GM19455 (cell line): ENCODE data around the gene PTPN14.
"Not testable (repeated sequence)": the region's sequence is repeated elsewhere in the genome, so short reads cannot be mapped to it uniquely, and the experiment has no call there.

Source experiments
- ATAC-seq: cut with Tn5 transposase; IDR thresholded peaks from one replicate; pipeline ENCODE4 v1.9.1; 2021; ENCODE audit not compliant: unreplicated experiment

PTPN14 gene

DNA sequence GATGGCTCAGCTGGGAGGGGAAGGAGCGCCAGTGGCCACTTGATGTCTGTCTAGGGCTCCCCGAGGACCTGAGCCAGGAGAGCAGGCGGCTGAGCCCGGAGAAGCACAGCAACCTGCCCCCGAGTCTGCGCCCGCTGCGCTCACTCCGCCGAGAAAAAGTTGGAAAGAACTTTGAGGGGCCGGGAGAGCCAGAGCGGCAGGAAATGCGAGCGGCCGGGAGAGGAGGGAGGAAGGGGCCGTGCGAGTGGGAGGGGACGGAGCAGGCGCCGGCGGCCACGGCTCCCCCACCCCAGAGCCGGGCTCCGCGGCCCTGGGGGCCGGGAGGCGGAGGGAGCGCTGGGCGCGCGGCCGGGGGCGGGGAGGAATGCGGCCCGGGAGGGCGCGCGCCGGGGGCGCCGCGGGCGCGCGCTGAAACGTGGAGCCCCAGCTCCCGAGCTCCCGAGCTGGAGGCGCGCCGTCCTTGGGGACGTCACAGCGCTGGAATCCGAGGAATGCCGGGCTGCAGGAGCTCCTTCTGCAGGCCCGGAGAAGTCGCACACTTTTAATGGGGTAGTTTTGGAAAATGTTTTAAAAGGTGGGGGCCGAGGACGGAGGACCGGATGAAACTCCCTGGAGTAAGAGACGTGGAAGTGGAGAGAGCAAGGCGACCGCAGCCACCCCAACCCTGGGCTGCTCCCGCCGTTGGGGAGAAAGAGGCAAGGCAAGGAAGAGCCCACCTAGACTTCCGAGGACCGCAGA, at the start of gene PTPN14:
Gene PTPN14, minus strand, starts transcription at position 167 of the 738 bp plus-strand sequence. CDS start 86,799 bp downstream, outside the sequence.
- peak; percentile 40 for ATAC-seq

DNA sequence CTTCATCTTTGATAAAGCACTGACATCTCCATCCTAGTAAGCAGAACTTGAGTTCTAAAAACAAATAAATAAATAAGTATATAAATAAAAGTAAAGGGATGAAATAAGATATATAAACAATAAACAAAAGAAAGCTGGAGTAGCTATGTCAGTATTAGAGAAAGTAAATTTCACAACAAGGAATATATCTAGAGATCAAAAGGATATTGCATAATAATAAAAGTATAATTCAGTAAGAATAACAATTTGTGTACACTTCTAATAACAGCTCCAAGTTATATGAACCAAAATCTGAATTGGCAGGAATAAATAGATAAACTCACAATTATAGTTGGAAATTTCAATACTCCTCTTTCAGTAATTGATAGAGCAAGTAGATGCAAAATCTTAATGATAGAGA, 41.8 kb upstream of the PTPN14 start:
- ATAC-seq, result no peak

- not testable (repeated sequence) for ATAC-seq
Observed at GRCh38 chr1:214591918-214592317, 40.5 kb upstream of the PTPN14 start.

- no peak for ATAC-seq
Observed at GRCh38 chr1:214590696-214591095, 39.3 kb upstream of the PTPN14 start.

GRCh38 chr1:214588963-214589597, 37.7 kb upstream of the PTPN14 start:
- ATAC-seq, result no peak

GRCh38 chr1:214587165-214587564, 35.8 kb upstream of the PTPN14 start:
- no peak for ATAC-seq

- ATAC-seq, result no peak
Observed at GRCh38 chr1:214586621-214587020, 35.2 kb upstream of the PTPN14 start.

DNA sequence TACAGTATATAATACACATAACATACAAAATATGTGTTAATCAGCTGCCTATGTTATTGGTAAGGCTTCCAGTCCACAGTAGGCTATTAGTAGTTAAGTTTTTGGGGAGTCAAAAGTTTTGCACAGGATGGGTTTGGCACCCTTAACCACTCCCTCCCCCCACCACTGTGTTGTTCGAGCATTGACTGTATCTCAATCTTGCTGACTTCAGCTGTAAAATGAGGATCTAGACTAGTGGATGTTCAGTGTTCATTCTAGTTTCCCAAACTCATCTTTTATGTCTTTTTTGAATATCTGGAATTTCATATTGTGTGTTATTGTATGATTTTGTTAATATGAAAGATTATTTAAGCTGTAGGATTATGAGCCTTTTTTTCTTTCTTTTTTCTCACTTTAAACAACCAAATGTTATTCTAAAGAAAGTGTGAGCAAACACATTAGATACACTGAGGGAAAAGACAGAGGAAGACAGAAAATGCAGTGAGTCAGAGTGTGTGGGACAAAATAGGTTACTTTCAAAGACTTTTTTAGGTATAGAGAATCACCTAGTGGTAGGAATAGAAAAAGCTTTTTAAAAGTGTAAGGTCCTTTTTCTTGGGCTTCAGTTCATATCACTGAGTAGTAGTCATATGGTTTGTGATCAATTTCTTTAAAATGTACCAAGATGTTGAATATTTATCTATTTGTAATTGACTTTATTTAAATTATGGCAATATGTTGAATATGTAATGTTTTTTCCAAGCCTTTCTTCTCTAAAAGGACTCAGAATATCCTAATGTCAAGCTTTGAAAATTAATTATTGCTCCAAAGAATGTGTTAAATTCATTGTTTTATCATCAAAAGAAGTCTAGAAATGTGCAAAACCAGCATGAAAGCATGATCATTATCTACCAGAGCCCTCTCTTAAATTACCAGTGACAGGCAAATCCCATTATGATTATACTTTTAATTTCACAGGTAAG, 33.7 kb upstream of the PTPN14 start:
- ATAC-seq, result peak; percentile 78

GRCh38 chr1:214583824-214584554, 32.6 kb upstream of the PTPN14 start:
- no peak for ATAC-seq

DNA sequence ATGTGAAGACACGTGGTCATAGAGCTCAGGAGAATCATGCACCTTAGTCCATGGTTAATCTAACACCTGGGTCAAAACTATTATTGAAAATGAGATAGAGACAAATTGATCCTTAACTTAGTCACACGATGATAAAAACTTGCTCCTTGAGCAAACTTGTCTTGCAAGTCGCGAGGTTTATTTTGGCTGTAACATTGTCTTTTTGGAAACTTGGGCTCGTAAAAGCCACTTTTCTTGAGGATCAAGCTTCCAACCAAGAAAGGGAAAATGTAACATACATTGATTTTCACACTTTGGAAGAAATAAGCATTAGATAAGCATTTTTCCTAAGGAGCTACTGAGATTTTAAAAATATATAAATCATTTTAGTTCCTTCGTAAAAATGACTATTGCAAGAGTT, 31.7 kb upstream of the PTPN14 start:
- no peak for ATAC-seq

DNA sequence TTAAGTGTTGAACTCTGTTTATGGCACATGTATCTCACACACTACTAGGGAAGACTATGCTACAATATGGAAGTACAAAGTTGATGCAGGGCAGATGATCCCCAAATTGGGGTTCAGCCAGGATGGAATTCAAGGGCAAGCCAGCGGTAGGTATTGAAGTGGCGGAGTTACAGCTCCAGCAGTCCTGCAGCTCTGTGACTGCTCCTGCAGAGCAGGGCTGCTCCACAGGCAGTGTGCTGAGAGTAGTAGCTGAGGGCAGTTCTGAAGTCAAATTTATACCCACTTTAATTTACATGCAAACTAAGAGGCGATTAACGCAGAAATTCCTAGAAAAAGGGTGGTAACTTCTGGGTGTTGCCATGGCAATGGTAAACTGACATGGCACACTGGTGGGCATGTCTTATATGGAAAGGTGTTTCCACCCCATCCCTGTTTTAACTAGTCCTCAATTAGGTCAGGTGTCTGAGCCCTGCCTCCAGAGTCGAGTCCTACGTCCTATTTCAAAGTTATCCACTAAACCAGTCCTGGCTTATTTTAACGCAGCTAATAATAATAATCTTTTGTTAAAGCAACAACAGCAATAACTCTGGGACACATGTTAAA, 31.0 kb upstream of the PTPN14 start:
- no peak for ATAC-seq

DNA sequence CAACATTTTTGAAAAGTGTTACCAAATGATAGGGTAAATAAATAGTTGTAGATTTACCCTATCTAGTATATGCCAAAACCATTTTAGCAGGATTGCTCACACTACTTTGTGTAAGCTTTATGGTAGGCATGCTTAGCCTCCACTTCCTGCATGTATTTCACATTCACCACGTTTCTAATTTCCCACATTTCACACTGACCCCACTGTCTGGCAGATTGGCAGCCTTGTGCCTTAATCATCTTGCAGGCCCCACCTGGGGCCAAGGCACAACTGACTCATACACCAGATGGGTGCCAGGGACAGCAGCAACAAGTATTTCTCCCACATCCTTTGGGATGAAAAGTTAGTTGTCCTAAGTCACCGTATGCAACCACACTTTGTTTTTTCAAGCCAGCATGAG, 30.4 kb upstream of the PTPN14 start:
- ATAC-seq, result no peak

GRCh38 chr1:214579183-214579582, 27.8 kb upstream of the PTPN14 start:
- no peak for ATAC-seq

- not testable (repeated sequence) for ATAC-seq
Observed at GRCh38 chr1:214576120-214576519, 24.7 kb upstream of the PTPN14 start.

GRCh38 chr1:214574598-214575411, 23.4 kb upstream of the PTPN14 start:
- ATAC-seq, result no peak

- ATAC-seq, result no peak
Observed at GRCh38 chr1:214573386-214574318, 22.2 kb upstream of the PTPN14 start.

DNA sequence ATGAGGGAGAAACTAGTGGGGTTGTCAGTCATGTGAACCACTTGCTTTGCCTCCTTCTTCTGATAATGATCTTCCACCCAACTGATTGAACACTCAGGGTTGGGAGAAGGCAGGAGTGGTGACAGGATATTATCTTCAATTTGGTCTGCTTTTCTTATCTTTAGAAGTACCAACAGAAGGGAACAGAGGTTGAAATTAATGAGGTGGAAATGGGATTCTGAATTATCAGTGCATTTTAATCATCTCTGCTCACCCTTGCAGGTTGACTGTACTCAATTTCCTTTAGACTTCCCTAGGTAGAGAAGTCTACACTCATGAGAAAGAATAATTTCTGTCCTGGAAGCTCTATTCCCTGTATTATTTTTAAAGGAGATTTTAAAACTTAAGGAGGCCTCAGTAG, 19.9 kb upstream of the PTPN14 start:
- no peak for ATAC-seq

GRCh38 chr1:214570442-214570841, 19.0 kb upstream of the PTPN14 start:
- ATAC-seq, result no peak
